Heart left ventricle (tissue), 13 donors: ENCODE results near the gene TEX264.

Experiments used
- CTCF ChIP-seq, 12 donors: fragments of 200-600 bp; sonication (generic) in 4 of 12; IDR thresholded peaks; one replicate each; pipeline versions ENCODE4 v1.5.0 to v1.8.0; 2018 to 2022; ENCODE audit warnings: antibody characterized with exemption in 12 of 12, mild to moderate bottlenecking in 5 of 12
- POLR2A ChIP-seq, 2 donors: fragments of 450-650 bp; IDR thresholded peaks; one replicate each; pipeline ENCODE4 v1.6.1; 2017; ENCODE audit warnings: antibody characterized with exemption in 2 of 2, mild to moderate bottlenecking in 2 of 2, moderate library complexity in 2 of 2
- donor health status: ischemic (EF 13 %, LVEDD 7.1; RV severe dilation, severe dysfunction).
- donor health status: DM: no; HTN: yes; CAD: no.
- donor health status: DM: no; HTN: no; CAD: no.
- donor health status: ischemic (EF 25% LVEDD 6.9; RV normal size, moderate dysfunction).
- donor health status: ischemic (EF 25% LVEDD 5.7; RV mildly dilated, moderate dysfunction).
- donor health status: ischemic (EF 35%, LVEDD 5.7; RV mildly dilated, moderate dysfunction).
- donor health status: nonischemic (EF 11% LVEDD 7.7; RV severe dilation, severe dysfunction).
- donor health status: DM: yes; HTN: yes; CAD: no.
- donor health status: PGD.
- donor health status: ischemic (EF 29% LVEDD 5.4; RV normal size, mild dysfunction).
- donor health status: nonischemic (EF 23%, LVEDD 6.1; RV moderate dilation, normal function).

GRCh38 chr3:51679777-51680176, 8.7 kb downstream of the TEX264 start:
- TF ChIP-seq CTCF (IDR thresholded peaks at IDR 0.05): no peak
- no peak for TF ChIP-seq POLR2A (IDR thresholded peaks at IDR 0.05)
